Superior temporal gyrus (tissue), 1 donor: Measurements from ENCODE around the gene SERTAD1.
"Not testable (repeated sequence)": the region's sequence is repeated elsewhere in the genome, so short reads cannot be mapped to it uniquely, and the experiment has no call there.

Experiments
- DNase-seq: peaks from one replicate; pipeline ENCODE4 v3.0.0-alpha.2; 2016; ENCODE audit errors: extremely low spot score

Gene SERTAD1, protein sequence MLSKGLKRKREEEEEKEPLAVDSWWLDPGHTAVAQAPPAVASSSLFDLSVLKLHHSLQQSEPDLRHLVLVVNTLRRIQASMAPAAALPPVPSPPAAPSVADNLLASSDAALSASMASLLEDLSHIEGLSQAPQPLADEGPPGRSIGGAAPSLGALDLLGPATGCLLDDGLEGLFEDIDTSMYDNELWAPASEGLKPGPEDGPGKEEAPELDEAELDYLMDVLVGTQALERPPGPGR

DNA sequence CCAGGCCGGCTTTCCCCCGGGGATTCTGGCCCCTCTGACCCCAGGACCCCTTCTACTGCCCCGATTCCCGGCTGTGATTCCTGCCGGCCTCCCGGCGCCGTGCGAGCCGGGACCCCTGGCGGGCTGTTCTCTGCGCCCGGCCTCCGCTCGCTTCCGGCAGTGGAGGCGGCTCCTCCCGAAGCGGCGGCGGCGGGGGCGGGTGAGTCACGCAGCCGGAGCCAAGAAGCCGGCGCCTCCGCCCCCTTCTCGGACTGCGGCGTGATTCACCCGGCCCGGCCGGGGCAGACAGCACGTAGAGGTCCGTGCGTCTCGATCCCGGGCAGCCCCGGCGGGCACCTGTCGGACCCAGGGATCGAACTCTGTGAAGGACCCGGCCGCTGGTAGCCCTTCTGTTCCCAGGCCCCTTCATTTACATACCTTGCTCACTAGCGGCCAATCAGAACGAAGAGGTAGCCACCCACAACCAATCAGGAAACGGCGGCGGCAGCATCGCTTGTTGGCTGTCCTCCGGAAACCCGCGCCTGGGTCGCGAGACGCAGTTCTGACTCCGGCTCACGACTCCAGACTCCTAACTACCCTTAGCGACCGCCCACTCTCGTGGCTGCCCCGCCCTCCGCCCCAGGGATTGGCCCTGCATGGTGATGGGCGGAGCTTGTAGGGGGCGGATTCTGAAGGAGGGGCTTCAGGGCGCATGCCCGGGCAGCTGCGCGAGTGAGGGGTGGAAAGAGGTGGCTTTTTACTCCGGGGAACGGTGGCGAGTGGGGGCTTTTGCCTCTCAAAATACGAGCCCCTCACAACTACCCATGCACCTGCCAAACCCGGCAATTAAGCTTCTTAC, at the start of gene SERTAD1:
SERTAD1 (minus strand) TSS at position 543 of the 838 bp plus-strand sequence. CDS start 2,446 bp downstream, outside the sequence.
- DNase-seq, result peak; percentile 100

DNA sequence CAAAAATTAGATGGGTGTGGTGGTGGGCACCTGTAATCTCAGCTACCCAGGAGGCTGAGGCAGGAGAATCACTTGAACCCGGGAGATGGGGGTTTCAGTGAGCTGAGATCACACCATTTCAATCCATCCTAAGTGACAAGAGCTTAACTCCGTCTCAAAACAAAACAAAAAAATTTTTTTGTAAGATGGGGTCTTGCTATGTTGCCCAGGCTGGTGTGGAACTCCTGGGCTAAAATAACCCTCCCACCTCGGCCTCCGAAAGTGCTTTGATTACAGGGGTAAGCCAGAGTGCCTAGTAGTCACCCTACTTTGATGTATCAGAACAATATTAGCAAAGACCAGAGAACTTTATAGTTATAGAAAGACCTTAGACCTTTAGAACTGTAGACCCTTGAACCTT, 48.9 kb upstream of the SERTAD1 start:
- no peak for DNase-seq

GRCh38 chr19:40472516-40472915, 46.7 kb upstream of the SERTAD1 start:
- no peak for DNase-seq

DNA sequence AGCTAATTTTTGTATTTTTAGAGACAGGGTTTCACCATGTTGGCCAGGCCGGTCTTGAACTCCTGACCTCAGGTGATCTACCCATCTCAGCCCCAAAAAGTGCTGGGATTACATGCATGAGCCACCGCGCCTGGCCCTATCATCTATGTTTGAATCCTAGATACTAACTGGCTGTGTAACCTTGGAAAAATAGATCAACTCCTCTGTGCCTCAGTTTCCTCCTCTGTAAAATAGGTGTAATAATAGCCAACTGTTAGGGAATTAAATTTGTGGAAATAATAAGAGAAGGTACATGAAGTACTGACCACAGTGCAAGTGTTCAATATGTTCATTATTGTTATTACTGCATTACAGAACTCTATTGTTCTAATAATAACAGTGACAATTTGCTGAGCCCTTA, 45.3 kb upstream of the SERTAD1 start:
- DNase-seq, result no peak

GRCh38 chr19:40469011-40469410, 43.2 kb upstream of the SERTAD1 start:
- no peak for DNase-seq

DNA sequence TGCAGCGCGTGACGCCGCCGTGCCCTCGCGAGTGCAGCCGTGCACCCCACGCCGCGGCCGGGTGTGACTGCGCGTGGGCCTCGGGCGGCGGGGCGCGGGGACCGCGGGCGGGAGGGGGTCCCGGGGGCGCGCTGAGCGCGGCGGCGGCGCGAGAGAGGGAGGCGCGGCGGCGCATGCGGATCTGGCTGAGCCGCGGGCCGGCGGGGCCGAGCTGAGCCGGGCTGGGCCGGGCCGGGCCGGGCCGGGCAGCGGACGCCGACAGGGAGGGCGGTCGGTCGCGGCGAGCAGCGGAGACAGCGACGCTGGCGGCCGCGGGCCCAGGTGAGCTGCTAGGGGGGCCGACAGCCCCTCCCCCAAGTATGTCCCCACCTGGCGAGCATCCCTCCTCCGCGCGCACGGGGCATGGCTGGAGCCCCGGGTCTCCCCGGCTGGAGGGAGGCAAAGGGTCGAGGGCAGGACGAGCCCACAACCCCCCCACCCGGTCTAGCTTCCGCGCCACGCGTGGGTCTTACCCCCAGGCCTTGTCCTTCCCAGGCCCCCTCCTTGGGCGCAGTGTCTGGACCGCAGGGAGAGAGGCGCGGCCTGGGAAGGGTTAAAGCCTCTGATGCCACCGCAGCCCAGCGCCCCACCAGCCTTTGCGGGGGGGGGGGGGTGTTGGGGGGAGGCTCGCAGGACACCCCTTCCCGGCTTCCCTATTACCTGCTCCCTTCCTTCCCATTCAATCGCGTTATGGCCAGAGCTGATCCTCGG, 41.4 kb upstream of the SERTAD1 start, which contains the start of gene SPTBN4:
SPTBN4 (plus strand) TSS at position 17 of the 750 bp plus-strand sequence. CDS start 5,621 bp downstream, outside the sequence.
- DNase-seq, result no peak

- DNase-seq, result no peak
Observed at GRCh38 chr19:40466219-40466984, 40.6 kb upstream of the SERTAD1 start.

- peak; percentile 99 for DNase-seq
Observed at GRCh38 chr19:40465557-40466218, 39.9 kb upstream of the SERTAD1 start, which contains the start of gene BLVRB. TSS of gene BLVRB (minus strand) at chr19:40465745. CDS start at chr19:40465688, 57 bp downstream.

GRCh38 chr19:40465025-40465556, 39.3 kb upstream of the SERTAD1 start:
- DNase-seq, result peak; percentile 45

- peak; percentile 92 for DNase-seq
Observed at GRCh38 chr19:40464059-40465024, 38.5 kb upstream of the SERTAD1 start.

- DNase-seq, result not testable (repeated sequence)
Observed at GRCh38 chr19:40463587-40464037, 37.8 kb upstream of the SERTAD1 start.

DNA sequence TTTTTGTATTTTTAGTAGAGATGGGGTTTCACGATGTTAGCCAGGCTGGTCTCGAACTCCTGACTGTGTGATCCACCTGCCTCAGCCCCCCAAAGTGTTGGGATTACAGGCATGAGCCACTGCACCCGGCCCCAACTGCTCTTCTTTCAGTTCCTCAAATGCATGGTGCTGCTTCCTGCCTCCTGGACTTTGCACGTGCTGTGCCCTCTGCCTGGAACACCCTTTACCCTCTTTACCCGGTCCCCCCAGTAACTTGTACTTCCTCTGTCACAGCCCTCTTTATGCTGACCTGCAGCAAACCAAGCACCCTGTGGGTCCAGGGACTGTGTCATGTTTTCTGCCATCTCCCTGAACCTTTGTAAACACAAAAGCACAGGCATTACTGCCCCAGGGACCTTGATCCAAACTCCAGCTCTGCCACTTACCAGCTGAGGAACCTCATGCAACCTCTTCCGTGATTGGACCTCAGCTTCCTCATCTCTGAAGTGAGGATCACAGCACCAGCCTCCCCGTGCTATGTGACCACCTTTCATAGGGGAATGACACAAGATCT, 36.0 kb upstream of the SERTAD1 start:
- no peak for DNase-seq

DNA sequence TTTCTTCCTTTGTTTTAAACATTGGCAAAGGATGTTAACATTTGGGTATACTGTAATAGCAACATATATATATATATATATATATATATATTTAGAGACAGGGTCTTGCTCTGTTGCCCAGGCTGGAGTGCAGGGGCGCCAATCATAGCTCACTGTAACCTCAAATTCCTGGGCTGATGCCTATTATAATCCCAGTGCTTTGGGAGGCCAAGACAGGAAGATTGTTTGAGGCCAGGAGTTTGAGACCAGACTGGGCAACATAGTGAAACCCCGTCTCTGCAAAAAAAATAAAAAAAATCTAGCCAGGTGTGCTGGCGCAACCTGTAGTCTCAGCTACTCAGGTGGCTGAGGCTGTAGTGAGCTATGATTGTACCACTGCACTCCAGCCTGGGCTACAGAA, 34.4 kb upstream of the SERTAD1 start:
- no peak for DNase-seq

GRCh38 chr19:40458597-40458974, 32.8 kb upstream of the SERTAD1 start:
- no peak for DNase-seq

GRCh38 chr19:40457953-40458596, 32.3 kb upstream of the SERTAD1 start:
- DNase-seq, result no peak

DNA sequence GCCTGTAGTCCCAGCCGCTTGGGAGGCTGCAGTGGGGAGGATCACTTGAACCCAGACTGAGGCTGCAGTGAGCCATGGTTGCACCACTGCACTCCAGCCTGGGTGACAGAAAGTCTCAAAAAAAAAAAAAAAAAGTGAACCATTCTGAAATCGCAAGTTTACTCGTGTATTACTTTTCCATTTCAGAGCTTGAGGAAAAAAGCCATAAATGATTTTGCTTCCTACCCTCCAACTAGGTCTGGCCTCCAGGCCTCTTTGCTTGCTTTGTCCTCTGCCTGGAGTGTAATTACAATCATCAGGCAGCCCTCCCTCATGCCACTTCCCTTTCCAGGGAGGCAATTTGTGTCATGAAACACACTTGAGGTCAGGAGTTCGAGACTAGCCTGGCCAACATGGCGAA, 31.3 kb upstream of the SERTAD1 start:
- no peak for DNase-seq

GRCh38 chr19:40453943-40454342, 28.2 kb upstream of the SERTAD1 start:
- not testable (repeated sequence) for DNase-seq

DNA sequence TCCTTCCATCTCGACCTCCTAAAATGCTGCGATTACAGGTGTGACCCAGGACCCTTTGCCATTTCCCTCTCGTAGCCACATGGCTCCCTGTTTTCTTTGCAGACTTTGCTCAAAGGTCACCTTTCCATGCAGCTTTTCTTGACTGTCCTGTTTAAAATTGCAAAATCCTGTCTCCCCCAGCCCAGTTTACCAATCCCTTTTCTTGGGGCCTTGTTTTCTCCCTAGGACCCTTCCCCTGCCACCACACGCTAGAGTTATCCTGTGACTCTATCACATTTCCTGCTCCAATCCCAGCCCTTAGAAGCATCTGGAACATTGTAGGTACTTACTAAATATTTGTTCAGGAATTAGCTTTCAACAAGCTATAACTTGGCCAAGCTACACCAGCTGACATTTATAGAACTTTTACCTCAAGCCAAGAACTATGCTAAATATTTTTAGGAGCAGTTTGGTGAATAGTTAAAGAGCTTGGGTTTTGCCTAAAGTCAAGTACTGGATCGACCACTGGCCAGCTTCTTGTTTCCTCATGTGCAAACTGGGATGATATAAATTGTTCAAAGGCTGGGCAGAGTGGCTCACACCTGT, 27.5 kb upstream of the SERTAD1 start:
- DNase-seq, result no peak
